D721Med (cell line): ENCODE results near the gene SFMBT2.

Source experiments
- DNase-seq: peaks from one replicate; pipeline ENCODE4 v3.0.0; 2011; ENCODE audit warnings: low spot score; ENCODE audit not compliant: insufficient read length
- FAIRE-seq: peaks from 2 replicates; lab custom pipeline; 2011; peaks lifted over from hg19 to GRCh38; lab: Jason Lieb, UNC
- TF ChIP-seq, protein P1 (sequence below): IDR thresholded peaks from 2 replicates; pipeline ENCODE4 v1.5.1; 2012; ENCODE audit warnings: mild to moderate bottlenecking, control low read depth; ENCODE audit not compliant: insufficient read depth; ENCODE audit errors: missing control alignments

Gene SFMBT2

DNA sequence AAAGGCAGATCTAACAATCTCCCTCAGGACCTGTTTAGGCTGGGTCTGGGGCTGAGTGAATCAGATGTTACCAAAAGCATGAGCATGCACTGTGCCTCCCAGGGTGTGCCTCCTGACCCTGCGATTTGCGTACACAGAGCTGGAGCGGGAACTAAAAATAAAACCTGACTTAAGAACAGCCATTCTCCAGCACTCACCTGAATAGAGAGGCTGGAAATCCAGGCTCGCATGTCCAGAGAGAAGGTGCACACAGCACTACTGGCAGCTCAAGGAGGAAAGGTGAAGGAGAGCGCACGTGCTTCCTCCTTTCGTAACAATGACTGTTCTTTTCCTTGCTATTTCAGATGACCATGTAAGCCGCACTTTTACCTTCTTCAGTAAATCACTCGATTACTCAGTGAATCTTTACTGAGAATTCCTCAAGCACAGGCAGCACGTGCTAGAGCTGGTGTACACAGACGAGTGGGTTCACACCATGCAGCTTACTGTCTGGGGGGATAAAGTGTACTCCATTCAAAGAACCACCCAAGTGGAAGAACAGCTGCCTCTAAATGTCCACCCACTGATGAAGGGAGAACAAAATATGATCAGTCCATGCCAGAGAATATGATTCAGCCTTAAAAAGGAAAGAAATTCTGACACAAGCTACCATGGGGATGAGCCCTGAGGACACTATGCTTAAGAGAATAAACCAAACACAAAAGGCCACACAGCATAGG lies 45.6 kb downstream of the SFMBT2 start:
- no peak for FAIRE-seq
- TF ChIP-seq, protein P1, sequence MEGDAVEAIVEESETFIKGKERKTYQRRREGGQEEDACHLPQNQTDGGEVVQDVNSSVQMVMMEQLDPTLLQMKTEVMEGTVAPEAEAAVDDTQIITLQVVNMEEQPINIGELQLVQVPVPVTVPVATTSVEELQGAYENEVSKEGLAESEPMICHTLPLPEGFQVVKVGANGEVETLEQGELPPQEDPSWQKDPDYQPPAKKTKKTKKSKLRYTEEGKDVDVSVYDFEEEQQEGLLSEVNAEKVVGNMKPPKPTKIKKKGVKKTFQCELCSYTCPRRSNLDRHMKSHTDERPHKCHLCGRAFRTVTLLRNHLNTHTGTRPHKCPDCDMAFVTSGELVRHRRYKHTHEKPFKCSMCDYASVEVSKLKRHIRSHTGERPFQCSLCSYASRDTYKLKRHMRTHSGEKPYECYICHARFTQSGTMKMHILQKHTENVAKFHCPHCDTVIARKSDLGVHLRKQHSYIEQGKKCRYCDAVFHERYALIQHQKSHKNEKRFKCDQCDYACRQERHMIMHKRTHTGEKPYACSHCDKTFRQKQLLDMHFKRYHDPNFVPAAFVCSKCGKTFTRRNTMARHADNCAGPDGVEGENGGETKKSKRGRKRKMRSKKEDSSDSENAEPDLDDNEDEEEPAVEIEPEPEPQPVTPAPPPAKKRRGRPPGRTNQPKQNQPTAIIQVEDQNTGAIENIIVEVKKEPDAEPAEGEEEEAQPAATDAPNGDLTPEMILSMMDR: no peak

DNA sequence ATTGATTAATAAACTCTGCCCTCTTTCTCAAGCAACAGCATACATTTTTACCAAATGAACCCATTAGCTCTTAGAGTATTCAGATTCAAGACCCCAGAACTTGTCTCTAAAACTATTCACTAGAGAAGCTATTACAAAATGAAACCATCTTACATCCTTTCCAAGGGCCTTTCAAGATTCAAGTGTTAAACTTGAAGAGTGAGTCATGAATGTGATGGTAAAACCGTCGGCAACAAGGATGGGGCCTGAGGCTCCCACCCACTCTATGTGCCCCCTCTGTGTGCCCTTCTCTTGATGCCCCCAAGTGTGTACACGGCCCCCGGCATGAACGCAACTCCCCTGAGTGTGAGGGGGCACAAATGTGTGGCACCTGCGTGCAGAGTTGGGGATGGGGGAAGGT lies 46.4 kb downstream of the SFMBT2 start:
- no peak for FAIRE-seq
- DNase-seq: no peak
- TF ChIP-seq, protein P1: no peak

More for the DNA sequence above, 45.6 kb downstream of the SFMBT2 start:
- DNase-seq: no peak

DNA sequence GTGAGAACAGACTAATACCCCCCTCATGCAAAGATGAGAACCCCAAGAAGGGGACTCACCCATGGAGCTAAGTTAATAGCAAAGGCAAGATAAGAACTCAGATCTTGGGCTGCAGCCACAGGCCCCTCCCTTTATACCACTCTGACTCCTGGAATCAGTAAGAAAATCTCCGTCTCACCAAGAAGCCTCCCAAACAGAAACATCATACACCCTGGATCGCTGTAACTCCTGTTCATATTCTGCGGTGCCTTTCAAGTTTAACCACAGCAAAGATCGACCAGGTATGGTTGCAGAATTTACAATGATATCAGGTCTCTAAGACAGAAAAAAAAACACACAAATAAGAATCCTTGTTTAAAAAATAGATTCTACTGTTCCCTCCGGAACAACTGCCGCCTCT lies 47.1 kb downstream of the SFMBT2 start:
- no peak for FAIRE-seq
- no peak for DNase-seq
- TF ChIP-seq, protein P1: no peak

DNA sequence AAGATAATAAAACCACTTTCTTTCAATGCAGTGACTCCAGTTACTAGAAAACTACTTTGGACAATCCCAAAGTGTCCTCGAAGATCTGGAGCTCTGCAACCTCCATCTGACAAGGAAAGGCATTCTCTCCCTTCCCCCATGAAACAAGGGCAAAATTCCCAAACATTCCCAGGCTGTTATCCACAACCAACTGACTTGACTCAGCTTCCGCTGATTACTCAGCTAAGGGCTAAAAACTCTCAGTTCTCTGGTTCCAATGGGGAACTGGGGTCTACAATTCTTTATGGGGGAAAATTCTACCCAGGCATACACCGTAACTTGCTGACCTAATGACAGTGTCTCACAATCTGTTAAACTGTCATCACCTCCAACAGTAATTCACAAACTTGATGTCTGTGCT lies 48.4 kb downstream of the SFMBT2 start:
- DNase-seq: no peak
- TF ChIP-seq, protein P1: no peak
- FAIRE-seq: no peak

DNA sequence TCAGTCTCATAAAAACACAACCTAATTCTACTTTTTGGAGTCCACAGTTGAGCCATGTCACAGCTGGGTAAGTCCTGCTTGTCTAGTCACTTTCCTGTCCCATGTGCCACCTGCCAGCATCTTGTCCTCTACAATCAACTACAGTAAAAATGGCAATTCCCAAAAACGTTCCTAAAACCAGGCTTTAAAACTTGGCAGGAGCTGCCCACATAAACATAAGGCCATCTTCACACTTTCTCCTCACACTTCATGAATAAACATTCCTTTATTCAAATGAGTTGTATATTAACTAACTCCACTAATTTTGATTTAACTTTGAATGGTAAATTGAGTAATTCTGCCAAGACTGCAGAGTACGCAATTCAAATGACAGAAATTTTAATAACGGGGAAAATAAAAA lies 49.5 kb downstream of the SFMBT2 start:
- DNase-seq (no peak), FAIRE-seq (no peak)
- TF ChIP-seq, protein P1: no peak

DNA sequence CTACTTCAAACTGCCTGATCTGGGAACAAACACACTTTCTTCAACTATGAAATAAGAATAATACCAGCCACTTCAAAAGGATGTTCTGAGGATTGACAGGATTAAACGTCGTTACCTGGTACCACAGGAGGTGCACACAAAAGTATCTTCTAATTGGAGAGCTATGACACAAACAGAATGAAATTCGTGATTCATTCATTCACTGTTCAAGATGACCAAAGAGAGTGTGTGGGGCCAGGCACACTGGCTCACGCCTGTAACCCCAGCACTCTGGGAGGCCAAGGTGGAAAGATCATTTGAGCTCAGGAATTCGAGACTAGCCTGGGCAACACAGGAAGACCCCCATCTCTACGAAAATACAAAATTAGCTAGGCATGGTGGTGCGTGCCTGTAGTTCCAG lies 50.9 kb downstream of the SFMBT2 start:
- FAIRE-seq (no peak), DNase-seq (no peak)
- TF ChIP-seq, protein P1: no peak

DNA sequence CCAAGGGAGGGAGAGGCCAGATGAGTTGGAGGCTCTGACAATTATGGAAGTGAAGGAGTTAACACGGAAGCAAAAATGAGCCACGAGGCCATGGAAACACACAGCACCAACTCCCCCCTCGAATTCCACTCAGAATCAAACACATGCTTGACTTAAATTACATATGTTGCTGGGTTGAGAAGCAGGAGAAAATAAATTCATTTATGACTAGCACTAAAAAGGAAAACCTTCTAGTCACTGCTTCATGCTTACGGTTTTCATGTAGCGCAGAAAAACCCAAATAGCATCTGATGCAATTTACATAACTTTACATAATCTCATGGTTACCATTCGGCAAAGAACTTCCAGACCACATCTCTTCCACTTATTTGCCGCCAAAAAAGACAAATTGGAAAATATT lies 51.5 kb downstream of the SFMBT2 start:
- TF ChIP-seq, protein P1: no peak
- DNase-seq (no peak), FAIRE-seq (no peak)
